ENCODE results near the gene STPG3. TPM values are rescaled to one million over a fixed set of nuclear protein-coding genes. Genes with fewer than 3 reads are reported as not detected.

STPG3 gene
- total and polyA plus RNA-seq, 9 of the 15 experiments (the other 6 are each of a cell fraction or from before 2014, with no cell fraction given) = not detected

DNA sequence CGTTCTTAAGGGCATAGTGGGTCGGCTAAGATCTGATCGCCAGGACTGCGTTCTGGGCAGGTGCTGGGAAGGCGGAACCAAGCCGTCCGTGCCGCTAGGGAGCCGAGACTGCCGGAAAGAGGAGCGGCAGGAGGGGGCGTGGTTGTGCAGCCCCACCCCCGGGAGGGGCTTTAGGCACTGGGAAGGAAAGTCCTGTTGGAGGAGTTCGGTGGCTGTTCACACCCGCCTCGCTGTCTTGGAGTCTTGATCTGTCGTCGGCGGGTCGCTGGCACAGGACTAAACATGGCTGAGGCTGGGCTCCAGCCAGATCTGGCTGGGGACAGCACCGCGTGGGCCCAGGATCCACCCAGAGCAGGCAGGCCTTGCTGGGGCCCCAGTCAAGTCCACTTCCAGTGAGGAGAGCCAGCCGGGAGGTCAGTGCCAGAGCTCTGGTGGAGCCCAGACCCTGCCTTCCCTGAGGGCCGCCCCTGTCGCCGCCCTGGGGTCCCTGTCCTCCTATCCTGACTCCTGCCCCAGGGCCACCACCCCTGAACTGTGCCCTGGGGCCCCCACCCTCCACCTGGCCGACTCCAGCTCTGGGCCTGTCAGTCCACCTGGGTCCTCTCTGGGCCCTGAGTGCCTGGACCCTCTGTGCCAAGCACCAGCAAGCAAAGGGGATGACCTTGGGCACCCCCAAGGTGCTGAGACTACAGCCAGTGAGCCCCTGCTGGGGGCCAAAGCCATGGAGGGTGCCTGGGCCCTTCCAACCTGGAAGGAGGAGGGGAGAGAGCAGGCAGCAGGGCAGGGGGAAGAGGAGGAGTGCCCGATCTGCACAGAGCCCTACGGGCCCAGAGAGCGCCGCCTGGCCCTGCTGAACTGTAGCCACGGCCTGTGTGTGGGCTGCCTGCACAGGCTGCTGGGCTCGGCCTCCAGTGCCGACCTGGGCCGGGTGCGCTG is 33.5 kb upstream of the STPG3 start (continued):
- TF ChIP-seq NCOA6 (IDR thresholded peaks at IDR 0.05) (no peak), NELFE (IDR thresholded peaks at IDR 0.05; ENCODE audit: insufficient read depth, insufficient read length) (no peak), CREB1 (IDR thresholded peaks at IDR 0.05) (no peak), CREB1 (CRISPR knock-in tag; IDR thresholded peaks at IDR 0.05) (no peak), PURB (CRISPR knock-in tag; IDR thresholded peaks at IDR 0.05; ENCODE audit: low read depth) (no peak), DPF2 (IDR thresholded peaks at IDR 0.05) (no peak), PTRF (tag; IDR thresholded peaks at IDR 0.05) (no peak), MCM3 (IDR thresholded peaks at IDR 0.05) (no peak), HNRNPLL (IDR thresholded peaks at IDR 0.05; ENCODE audit: low read depth, low read length, poor library complexity, severe bottlenecking) (peak; percentile 31), ZNF212 (CRISPR knock-in tag; IDR thresholded peaks at IDR 0.05) (no peak)
- TF ChIP-seq, protein P1, sequence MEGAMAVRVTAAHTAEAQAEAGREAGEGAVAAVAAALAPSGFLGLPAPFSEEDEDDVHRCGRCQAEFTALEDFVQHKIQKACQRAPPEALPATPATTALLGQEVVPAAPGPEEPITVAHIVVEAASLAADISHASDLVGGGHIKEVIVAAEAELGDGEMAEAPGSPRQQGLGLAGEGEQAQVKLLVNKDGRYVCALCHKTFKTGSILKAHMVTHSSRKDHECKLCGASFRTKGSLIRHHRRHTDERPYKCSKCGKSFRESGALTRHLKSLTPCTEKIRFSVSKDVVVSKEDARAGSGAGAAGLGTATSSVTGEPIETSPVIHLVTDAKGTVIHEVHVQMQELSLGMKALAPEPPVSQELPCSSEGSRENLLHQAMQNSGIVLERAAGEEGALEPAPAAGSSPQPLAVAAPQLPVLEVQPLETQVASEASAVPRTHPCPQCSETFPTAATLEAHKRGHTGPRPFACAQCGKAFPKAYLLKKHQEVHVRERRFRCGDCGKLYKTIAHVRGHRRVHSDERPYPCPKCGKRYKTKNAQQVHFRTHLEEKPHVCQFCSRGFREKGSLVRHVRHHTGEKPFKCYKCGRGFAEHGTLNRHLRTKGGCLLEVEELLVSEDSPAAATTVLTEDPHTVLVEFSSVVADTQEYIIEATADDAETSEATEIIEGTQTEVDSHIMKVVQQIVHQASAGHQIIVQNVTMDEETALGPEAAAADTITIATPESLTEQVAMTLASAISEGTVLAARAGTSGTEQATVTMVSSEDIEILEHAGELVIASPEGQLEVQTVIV (CRISPR knock-in tag; IDR thresholded peaks at IDR 0.05; ENCODE audit: borderline replicate concordance) = no peak
- TF ChIP-seq, protein P2, sequence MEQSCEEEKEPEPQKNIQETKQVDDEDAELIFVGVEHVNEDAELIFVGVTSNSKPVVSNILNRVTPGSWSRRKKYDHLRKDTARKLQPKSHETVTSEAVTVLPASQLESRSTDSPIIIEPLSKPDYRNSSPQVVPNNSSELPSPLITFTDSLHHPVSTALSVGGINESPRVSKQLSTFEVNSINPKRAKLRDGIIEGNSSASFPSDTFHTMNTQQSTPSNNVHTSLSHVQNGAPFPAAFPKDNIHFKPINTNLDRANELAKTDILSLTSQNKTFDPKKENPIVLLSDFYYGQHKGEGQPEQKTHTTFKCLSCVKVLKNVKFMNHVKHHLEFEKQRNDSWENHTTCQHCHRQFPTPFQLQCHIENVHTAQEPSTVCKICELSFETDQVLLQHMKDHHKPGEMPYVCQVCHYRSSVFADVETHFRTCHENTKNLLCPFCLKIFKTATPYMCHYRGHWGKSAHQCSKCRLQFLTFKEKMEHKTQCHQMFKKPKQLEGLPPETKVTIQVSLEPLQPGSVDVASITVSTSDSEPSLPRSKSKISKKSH (CRISPR knock-in tag; IDR thresholded peaks at IDR 0.05) = no peak
- TF ChIP-seq, protein P3, sequence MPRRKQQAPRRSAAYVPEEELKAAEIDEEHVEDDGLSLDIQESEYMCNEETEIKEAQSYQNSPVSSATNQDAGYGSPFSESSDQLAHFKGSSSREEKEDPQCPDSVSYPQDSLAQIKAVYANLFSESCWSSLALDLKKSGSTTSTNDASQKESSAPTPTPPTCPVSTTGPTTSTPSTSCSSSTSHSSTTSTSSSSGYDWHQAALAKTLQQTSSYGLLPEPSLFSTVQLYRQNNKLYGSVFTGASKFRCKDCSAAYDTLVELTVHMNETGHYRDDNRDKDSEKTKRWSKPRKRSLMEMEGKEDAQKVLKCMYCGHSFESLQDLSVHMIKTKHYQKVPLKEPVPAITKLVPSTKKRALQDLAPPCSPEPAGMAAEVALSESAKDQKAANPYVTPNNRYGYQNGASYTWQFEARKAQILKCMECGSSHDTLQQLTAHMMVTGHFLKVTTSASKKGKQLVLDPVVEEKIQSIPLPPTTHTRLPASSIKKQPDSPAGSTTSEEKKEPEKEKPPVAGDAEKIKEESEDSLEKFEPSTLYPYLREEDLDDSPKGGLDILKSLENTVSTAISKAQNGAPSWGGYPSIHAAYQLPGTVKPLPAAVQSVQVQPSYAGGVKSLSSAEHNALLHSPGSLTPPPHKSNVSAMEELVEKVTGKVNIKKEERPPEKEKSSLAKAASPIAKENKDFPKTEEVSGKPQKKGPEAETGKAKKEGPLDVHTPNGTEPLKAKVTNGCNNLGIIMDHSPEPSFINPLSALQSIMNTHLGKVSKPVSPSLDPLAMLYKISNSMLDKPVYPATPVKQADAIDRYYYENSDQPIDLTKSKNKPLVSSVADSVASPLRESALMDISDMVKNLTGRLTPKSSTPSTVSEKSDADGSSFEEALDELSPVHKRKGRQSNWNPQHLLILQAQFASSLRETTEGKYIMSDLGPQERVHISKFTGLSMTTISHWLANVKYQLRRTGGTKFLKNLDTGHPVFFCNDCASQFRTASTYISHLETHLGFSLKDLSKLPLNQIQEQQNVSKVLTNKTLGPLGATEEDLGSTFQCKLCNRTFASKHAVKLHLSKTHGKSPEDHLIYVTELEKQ (CRISPR knock-in tag; IDR thresholded peaks at IDR 0.05) = no peak
- TF ChIP-seq, protein P4, sequence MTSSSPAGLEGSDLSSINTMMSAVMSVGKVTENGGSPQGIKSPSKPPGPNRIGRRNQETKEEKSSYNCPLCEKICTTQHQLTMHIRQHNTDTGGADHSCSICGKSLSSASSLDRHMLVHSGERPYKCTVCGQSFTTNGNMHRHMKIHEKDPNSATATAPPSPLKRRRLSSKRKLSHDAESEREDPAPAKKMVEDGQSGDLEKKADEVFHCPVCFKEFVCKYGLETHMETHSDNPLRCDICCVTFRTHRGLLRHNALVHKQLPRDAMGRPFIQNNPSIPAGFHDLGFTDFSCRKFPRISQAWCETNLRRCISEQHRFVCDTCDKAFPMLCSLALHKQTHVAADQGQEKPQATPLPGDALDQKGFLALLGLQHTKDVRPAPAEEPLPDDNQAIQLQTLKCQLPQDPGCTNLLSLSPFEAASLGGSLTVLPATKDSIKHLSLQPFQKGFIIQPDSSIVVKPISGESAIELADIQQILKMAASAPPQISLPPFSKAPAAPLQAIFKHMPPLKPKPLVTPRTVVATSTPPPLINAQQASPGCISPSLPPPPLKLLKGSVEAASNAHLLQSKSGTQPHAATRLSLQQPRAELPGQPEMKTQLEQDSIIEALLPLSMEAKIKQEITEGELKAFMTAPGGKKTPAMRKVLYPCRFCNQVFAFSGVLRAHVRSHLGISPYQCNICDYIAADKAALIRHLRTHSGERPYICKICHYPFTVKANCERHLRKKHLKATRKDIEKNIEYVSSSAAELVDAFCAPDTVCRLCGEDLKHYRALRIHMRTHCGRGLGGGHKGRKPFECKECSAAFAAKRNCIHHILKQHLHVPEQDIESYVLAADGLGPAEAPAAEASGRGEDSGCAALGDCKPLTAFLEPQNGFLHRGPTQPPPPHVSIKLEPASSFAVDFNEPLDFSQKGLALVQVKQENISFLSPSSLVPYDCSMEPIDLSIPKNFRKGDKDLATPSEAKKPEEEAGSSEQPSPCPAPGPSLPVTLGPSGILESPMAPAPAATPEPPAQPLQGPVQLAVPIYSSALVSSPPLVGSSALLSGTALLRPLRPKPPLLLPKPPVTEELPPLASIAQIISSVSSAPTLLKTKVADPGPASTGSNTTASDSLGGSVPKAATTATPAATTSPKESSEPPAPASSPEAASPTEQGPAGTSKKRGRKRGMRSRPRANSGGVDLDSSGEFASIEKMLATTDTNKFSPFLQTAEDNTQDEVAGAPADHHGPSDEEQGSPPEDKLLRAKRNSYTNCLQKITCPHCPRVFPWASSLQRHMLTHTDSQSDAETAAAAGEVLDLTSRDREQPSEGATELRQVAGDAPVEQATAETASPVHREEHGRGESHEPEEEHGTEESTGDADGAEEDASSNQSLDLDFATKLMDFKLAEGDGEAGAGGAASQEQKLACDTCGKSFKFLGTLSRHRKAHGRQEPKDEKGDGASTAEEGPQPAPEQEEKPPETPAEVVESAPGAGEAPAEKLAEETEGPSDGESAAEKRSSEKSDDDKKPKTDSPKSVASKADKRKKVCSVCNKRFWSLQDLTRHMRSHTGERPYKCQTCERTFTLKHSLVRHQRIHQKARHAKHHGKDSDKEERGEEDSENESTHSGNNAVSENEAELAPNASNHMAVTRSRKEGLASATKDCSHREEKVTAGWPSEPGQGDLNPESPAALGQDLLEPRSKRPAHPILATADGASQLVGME (CRISPR knock-in tag; IDR thresholded peaks at IDR 0.05) = no peak
